G401.6 (cell line): ENCODE results near the gene BUB3.

Source experiments
- FAIRE-seq: peaks from 2 replicates; lab custom pipeline; 2012; peaks lifted over from hg19 to GRCh38; lab: Jason Lieb, UNC

Gene BUB3

DNA sequence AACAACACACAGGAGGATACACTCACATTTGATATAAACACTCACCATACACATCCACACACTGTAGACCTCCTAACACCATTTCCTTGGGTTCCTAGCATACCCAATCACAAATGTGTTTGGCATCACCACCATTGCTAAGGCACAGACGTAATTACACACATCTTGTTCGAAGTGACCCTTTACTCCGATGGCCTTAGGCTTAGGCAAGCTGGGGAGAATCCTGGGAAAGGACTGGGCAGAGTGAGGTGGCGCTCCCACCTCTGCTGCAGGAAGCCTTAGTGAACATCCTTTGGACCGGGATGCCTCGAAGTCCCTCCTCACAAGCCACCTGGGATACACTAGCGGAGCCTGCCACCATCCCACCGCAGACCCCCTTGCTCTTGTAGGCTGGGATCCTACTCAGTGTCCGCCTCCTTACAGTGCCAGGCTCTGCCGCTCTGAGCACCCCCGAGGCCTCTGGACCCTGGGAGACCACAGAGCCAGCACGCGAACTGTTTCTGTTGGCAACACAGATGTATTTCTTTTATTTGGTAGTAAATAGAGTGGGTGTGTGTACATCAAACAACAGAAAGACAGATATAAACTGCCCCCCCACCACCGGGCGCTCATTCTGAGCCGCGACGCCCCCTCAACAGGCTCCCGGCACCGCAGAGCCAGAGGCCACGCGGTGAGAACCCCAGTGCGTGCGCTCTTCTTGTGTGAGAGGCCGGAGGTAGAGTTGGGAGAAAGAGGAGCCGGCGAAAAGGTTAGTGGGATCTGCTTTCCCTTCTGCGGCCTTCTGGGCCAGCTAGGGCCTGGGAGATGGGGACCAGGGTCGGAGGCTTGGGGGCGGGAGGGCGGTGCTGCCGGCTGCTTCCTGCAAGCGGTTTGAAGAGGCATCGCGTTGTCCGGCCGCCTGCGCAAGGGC lies 12.2 kb upstream of the BUB3 start:
- FAIRE-seq, result no peak

GRCh38 chr10:123142701-123143161 lies 11.5 kb upstream of the BUB3 start:
- FAIRE-seq, result no peak

GRCh38 chr10:123143162-123143824 lies 10.9 kb upstream of the BUB3 start:
- FAIRE-seq, result no peak

GRCh38 chr10:123143825-123144168 lies 10.4 kb upstream of the BUB3 start:
- no peak for FAIRE-seq

- no peak for FAIRE-seq
Measured at GRCh38 chr10:123144697-123145541, 9.3 kb upstream of the BUB3 start.

GRCh38 chr10:123145542-123146012 lies 8.6 kb upstream of the BUB3 start:
- FAIRE-seq, result no peak

- FAIRE-seq, result no peak
Measured at GRCh38 chr10:123146013-123146893, 7.9 kb upstream of the BUB3 start.

DNA sequence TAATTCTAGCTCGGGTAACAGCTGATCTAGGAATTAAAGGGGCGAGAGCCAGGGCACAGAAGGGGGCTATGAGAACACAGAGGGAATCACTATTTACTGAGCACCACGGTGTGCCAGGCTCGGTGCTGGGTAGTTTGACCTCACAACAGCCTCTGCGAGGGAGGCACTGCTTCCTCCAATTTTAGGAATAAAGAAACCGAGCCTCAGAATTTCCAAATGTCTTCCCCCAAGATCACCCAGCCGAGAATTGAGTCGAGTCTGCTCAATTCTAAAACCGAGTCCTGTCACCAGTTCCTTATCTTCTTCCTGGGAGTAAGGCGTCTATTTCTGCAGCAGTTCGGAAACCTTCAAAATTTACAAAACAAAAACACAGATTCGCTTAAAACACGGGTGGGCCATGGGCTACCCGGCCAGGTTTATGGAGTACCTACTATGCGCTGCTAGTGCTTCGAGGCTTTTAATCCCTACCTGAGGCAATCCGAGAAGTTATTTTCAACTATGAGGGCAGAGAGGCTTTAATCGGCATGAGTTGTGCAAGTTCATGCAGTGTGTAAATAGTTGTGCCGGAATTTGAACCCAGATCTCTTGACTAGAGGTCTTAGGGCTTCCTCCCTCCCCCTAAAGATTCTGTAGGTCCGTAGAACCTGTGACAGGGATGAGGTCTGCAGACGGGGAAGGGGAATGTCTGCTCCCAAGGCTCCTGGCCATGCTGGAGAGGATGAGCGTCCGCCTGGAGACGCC lies 7.1 kb upstream of the BUB3 start:
- no peak for FAIRE-seq

DNA sequence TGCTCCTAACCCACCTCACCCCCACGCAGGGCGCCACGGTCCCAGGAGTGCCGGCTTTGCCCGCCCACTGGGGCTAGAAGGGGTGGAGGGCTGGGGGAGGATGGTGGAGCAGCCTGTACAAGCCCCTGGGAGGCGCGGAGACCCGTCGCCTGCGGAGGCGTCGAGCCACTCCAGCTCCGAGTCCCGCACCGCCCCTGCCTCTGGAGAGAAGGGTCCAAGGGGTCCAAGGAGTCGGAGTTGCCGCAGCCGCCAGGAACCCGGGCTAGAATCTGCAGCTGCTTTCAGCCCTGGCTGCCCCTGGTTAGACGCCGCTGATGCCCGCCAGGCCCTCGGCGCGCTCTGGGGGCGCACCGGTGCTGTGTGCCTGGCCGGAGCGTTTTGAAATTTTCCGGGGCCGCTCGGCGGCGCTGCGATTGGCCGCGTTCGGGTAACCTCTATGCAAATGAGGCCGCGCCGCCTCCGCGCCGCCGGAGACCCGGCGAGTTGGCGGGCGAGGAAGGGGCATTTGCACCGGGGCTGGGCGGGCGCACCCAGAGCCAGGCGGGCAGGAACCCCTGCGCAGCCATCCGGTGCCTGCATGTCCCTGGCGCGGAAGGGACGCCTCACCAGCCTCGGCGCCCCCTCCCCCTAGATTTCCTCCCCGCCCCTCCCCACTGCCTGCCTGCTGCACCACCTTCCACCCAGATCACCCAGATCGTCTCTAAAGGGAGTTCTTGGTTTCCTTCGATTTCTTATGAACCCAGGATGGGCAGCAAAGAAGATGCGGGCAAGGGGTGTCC lies 6.4 kb upstream of the BUB3 start, which contains the start of gene HMX2:
HMX2 (plus strand) TSS at position 502 of the 779 bp plus-strand sequence; CDS start at position 745, 243 bp downstream.
- no peak for FAIRE-seq

GRCh38 chr10:123148414-123149161 lies 5.6 kb upstream of the BUB3 start:
- FAIRE-seq, result no peak

DNA sequence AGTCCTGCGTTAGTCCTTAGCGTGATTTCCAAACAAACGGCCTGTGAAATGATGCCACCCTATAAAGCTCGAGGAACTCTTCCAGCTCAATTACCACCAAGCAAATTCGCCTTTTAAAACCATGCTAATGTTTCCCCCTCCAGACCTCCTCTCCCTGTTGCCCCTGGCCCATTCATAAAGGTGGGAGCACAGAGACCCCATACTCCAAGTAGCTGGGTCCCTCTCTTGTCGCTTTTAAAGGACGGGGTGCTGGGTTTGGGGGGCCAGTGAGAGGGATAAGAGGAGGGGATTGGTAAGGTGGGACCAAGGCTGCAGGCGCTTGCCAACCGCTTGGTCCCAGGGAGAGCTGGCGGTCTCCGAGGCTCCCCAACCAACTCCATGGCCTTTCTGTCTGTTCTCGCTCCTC lies 5.0 kb upstream of the BUB3 start:
- no peak for FAIRE-seq

DNA sequence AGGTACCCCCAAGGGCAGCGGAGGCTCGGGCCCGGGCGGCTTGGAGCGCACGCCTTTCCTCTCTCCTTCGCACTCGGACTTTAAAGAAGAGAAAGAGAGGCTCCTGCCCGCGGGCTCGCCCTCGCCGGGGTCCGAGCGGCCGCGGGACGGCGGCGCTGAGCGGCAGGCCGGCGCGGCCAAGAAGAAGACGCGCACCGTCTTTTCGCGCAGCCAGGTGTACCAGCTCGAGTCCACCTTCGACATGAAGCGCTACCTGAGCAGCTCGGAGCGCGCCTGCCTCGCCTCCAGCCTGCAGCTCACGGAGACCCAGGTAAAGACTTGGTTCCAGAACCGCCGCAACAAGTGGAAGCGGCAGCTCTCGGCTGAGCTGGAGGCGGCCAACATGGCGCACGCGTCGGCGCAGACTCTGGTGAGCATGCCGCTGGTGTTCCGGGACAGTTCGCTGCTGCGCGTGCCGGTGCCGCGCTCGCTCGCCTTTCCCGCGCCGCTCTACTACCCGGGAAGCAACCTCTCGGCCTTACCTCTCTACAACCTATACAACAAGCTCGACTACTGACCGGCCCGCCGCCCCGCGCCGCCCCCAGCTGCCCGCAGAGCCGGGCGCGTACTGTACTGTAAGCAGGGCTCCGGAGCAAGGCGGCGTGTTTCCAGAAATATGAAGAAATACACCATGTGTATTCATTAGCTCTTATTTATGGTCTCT lies 4.5 kb upstream of the BUB3 start:
- FAIRE-seq, result no peak

GRCh38 chr10:123150271-123150985 lies 3.8 kb upstream of the BUB3 start:
- no peak for FAIRE-seq

- FAIRE-seq, result no peak
Measured at GRCh38 chr10:123150986-123151736, 3.0 kb upstream of the BUB3 start.

DNA sequence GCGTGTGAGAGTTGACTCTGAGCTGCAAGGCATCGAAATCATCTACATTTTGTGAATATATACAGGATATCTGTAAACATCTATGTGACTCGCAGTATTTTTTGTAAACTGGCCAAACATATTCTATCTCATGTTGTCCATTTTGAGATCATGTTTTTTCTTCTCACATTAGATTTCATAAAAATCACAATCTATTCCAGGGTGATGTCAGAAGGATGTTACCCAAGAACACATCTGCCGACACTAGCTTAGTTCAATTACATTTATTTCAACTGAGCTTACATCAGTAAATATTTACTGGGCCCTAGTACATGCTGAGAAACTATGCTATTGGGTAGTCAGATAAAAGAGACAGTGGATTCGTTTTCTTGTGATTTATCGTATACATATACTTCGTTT lies 2.5 kb upstream of the BUB3 start:
- FAIRE-seq, result no peak

DNA sequence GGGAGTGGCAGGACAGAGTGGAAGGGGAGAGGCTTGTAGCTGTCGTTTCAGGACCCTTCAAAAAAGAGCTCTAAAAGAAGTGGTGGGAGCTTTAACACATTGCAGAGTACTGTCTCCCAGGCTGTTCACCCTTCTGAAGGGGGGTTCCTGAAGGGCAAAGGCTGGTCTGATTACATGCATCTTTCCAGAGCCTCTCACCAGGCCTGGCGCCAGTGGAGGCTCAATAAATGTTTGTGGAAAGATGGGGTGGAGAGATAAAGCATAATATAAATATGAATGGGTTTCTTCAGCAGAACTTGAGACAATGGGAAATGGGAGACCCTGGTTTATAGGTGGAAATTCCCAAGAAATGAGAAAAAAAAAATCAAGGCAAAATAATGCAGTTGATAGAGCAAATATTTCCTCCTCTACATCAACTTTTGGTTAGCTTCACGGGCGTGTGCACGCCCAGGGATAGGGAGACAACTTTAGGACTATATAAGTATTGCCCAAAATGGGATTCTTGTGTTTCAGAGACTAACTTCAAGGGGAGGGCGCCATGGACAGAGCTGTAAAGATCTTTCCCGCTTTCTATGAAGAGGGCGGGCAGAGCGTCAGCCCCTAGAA lies 613 bp upstream of the BUB3 start:
- no peak for FAIRE-seq
